Neural progenitor cell (in vitro differentiated cells): Measurements from ENCODE around the gene CGN. TPM values are rescaled to one million over a fixed set of nuclear protein-coding genes. Genes with fewer than 3 reads are reported as not detected.

Experiments used
- DNase-seq: peaks from one replicate; pipeline ENCODE4 v3.0.0-alpha.2; 2016; ENCODE audit warnings: low spot score
- H2AFZ ChIP-seq: fragments of 200-600 bp; sonication (generic); replicated peaks from 2 replicates; pipeline ENCODE4 v1.6.1; 2016; ENCODE audit warnings: antibody characterized with exemption
- H3F3A ChIP-seq: fragments of 200-600 bp; sonication (generic); 2 replicates; pipeline ENCODE4 v1.6.1; 2016; ENCODE audit warnings: antibody characterized with exemption, low read depth
- H3K27ac ChIP-seq: fragments of 200-600 bp; sonication (generic); 2 replicates; pipeline ENCODE4 v1.5.1; 2016; ENCODE audit warnings: mild to moderate bottlenecking
- H3K27me3 ChIP-seq: fragments of 200-600 bp; sonication (generic); 2 replicates; pipeline ENCODE4 v1.6.1; 2016; ENCODE audit warnings: mild to moderate bottlenecking, moderate library complexity
- H3K36me3 ChIP-seq: fragments of 200-600 bp; sonication (generic); 2 replicates; pipeline ENCODE4 v1.5.1; 2016
- H3K4me1 ChIP-seq: fragments of 200-600 bp; sonication (generic); 2 replicates; pipeline ENCODE4 v1.6.1; 2016; ENCODE audit warnings: mixed run types
- H3K4me2 ChIP-seq: fragments of 200-600 bp; sonication (generic); 2 replicates; pipeline ENCODE4 v1.6.1; 2016
- H3K4me3 ChIP-seq: fragments of 200-600 bp; sonication (generic); 2 replicates; pipeline ENCODE4 v1.5.1; 2016
- H3K79me2 ChIP-seq: fragments of 200-600 bp; sonication (generic); 2 replicates; pipeline ENCODE4 v1.6.1; 2016; ENCODE audit warnings: low read depth
- H3K9ac ChIP-seq: fragments of 200-600 bp; sonication (generic); 2 replicates; pipeline ENCODE4 v1.6.1; 2016
- H3K9me3 ChIP-seq: fragments of 200-600 bp; sonication (generic); 2 replicates; pipeline ENCODE4 v1.5.1; 2016; ENCODE audit warnings: low read depth
- H4K20me1 ChIP-seq: fragments of 200-600 bp; sonication (generic); 2 replicates; pipeline ENCODE4 v1.6.1; 2016; ENCODE audit warnings: low read depth
- H3K27ac Mint-ChIP-seq: 3 replicates; pipeline ENCODE4 v1.8.0; 2021; ENCODE audit warnings: mixed read lengths
- H3K27me3 Mint-ChIP-seq: 2 replicates; pipeline ENCODE4 v1.8.0; 2022; ENCODE audit warnings: low read depth, mild to moderate bottlenecking, inconsistent platforms, moderate library complexity, mixed read lengths; ENCODE audit not compliant: insufficient read depth
- H3K36me3 Mint-ChIP-seq: 3 replicates; pipeline ENCODE4 v1.8.0; 2021; ENCODE audit warnings: mixed read lengths
- H3K4me1 Mint-ChIP-seq: 3 replicates; pipeline ENCODE4 v1.8.0; 2021; ENCODE audit warnings: mixed read lengths
- H3K4me3 Mint-ChIP-seq: 3 replicates; pipeline ENCODE4 v1.8.0; 2021; ENCODE audit warnings: mild to moderate bottlenecking, moderate library complexity, mixed read lengths
- H3K9me3 Mint-ChIP-seq: 3 replicates; pipeline ENCODE4 v1.8.0; 2020; ENCODE audit warnings: mixed read lengths
- CTCF ChIP-seq: fragments of 200-600 bp; sonication (generic); IDR thresholded peaks from 2 replicates; pipeline ENCODE4 v1.5.1; 2017; ENCODE audit warnings: antibody characterized with exemption, mild to moderate bottlenecking
- EZH2 ChIP-seq: fragments of 200-600 bp; sonication (generic); IDR thresholded peaks from 2 replicates; pipeline ENCODE4 v1.6.1; 2017; ENCODE audit warnings: antibody characterized with exemption, mild to moderate bottlenecking, moderate library complexity
- EZH2phosphoT487 ChIP-seq: fragments of 200-600 bp; sonication (generic); IDR thresholded peaks from 2 replicates; pipeline ENCODE4 v1.6.1; 2017; ENCODE audit warnings: antibody characterized with exemption
- total RNA-seq: library from RNA; depleted of rRNA; stranded (reverse); fragments of >200 nt; gene quantifications from 2 replicates; pipeline ENCODE4 v1.2.3, GENCODE V29; 2015; ENCODE audit warnings: low replicate concordance

The CGN gene
- total RNA-seq, 1 donor from 2014 or later, result 5.4 TPM

- Histone ChIP-seq H3K27me3 (peaks cover 9% of the 10 kb centered on the region), H2AFZ (peak overlapping the region; percentile 81), H3K36me3 (no peaks in the 10 kb centered on the region), H3K79me2 (no peaks in the 10 kb centered on the region), H3K4me3 (peak overlapping the region; percentile 44), H3K4me2 (peak overlapping the region; percentile 76), H3K27ac (no peak overlapping the region), H3K9me3 (no peaks in the 10 kb centered on the region), H4K20me1 (no peaks in the 10 kb centered on the region), H3K9ac (no peak overlapping the region), H3K4me1 (no peaks in the 10 kb centered on the region), H3F3A (peaks cover 8% of the 10 kb centered on the region)
- peak; percentile 65 for DNase-seq
- Mint-ChIP-seq H3K36me3 (no peaks in the 10 kb centered on the region), H3K4me3 (peak overlapping the region; percentile 57), H3K27me3 (peaks cover 10% of the 10 kb centered on the region), H3K4me1 (peaks cover 4% of the 10 kb centered on the region), H3K27ac (peak overlapping the region; percentile 33), H3K9me3 (no peaks in the 10 kb centered on the region)
- TF ChIP-seq CTCF, result no peak
- TF ChIP-seq EZH2, result peak; percentile 23
- TF ChIP-seq EZH2phosphoT487, result no peak
These were observed 38.1 kb upstream of the CGN start for GRCh38 chr1:151472856-151473731.

GRCh38 chr1:151474745-151475144 lies 36.4 kb upstream of the CGN start:
- no peaks in the 10 kb centered on the region for H4K20me1 ChIP-seq
- TF ChIP-seq EZH2 (no peak), EZH2phosphoT487 (no peak), CTCF (no peak)
- H3K79me2 ChIP-seq, result no peaks in the 10 kb centered on the region
- no peaks in the 10 kb centered on the region for H3K9me3 Mint-ChIP-seq
- H2AFZ ChIP-seq, result no peak overlapping the region
- H3F3A ChIP-seq, result peaks cover 8% of the 10 kb centered on the region
- H3K27ac Mint-ChIP-seq, result no peak overlapping the region
- no peaks in the 10 kb centered on the region for H3K9me3 ChIP-seq
- H3K4me1 ChIP-seq, result no peaks in the 10 kb centered on the region
- peaks cover 13% of the 10 kb centered on the region for H3K27me3 Mint-ChIP-seq
- H3K27ac ChIP-seq, result no peak overlapping the region
- peaks cover 9% of the 10 kb centered on the region for H3K27me3 ChIP-seq
- H3K9ac ChIP-seq, result no peak overlapping the region
- no peak overlapping the region for H3K4me3 Mint-ChIP-seq
- H3K36me3 ChIP-seq, result no peaks in the 10 kb centered on the region
- no peaks in the 10 kb centered on the region for H3K36me3 Mint-ChIP-seq
- H3K4me3 ChIP-seq, result no peak overlapping the region
- DNase-seq, result no peak
- no peak overlapping the region for H3K4me2 ChIP-seq
- peaks cover 4% of the 10 kb centered on the region for H3K4me1 Mint-ChIP-seq

- Mint-ChIP-seq H3K27ac (no peak overlapping the region), H3K4me1 (peaks cover 4% of the 10 kb centered on the region)
- no peak overlapping the region for H3K4me3 ChIP-seq
These were observed 36.0 kb upstream of the CGN start for GRCh38 chr1:151475175-151475574.

More at GRCh38 chr1:151475175-151475574, 36.0 kb upstream of the CGN start:
- Histone ChIP-seq H4K20me1 (no peaks in the 10 kb centered on the region), H3K4me2 (no peak overlapping the region), H2AFZ (peak overlapping the region; percentile 11), H3K4me1 (no peaks in the 10 kb centered on the region), H3K9me3 (no peaks in the 10 kb centered on the region), H3K27me3 (peaks cover 9% of the 10 kb centered on the region), H3F3A (peaks cover 8% of the 10 kb centered on the region), H3K27ac (no peak overlapping the region), H3K9ac (no peak overlapping the region), H3K79me2 (no peaks in the 10 kb centered on the region), H3K36me3 (no peaks in the 10 kb centered on the region)
- TF ChIP-seq CTCF (no peak), EZH2phosphoT487 (no peak), EZH2 (no peak)
- H3K36me3 Mint-ChIP-seq, result no peaks in the 10 kb centered on the region
- H3K27me3 Mint-ChIP-seq, result peaks cover 13% of the 10 kb centered on the region
- H3K4me3 Mint-ChIP-seq, result no peak overlapping the region
- DNase-seq, result no peak
- no peaks in the 10 kb centered on the region for H3K9me3 Mint-ChIP-seq
